IMR-90 (cell line): Measurements from ENCODE around the gene TESK2. TPM values are rescaled to one million over a fixed set of nuclear protein-coding genes. Genes with fewer than 3 reads are reported as not detected.

Source experiments
- ATAC-seq: fragments of 200-7000 bp; cut with Tn5 transposase; 2 replicates; pipeline ENCODE4 v1.9.1; 2020; ENCODE audit warnings: low read depth, mild to moderate bottlenecking, moderate library complexity
- BruUV-seq: library from RNA; stranded (reverse); fragments of 400-500 nt; replicated peaks from 2 replicates; lab custom pipeline; 2021; lab: Mats Ljungman, UMichigan
- CTCF ChIA-PET: fragments of 300-600 bp; formaldehyde crosslinking; extraction: SDS; loops from one replicate; lab custom pipeline; 2021; ENCODE audit warnings: antibody characterized with exemption; lab: Yijun Ruan, JAX
- POLR2A ChIA-PET: fragments of 300-600 bp; sonication (Branson Sonifier 250); formaldehyde crosslinking; loops from one replicate; lab custom pipeline; 2022; ENCODE audit warnings: antibody characterized with exemption; ENCODE audit not compliant: unreplicated experiment; lab: Charles Lee
- DNase-seq: peaks from one replicate; pipeline ENCODE4 v3.0.0; 2013
- H2AFZ ChIP-seq: replicated peaks from 2 replicates; pipeline ENCODE3; 2013; ENCODE audit warnings: low read length, mild to moderate bottlenecking; ENCODE audit not compliant: poor library complexity
- H2AK5ac ChIP-seq: 2 replicates; pipeline ENCODE4 v1.6.1; 2013; ENCODE audit warnings: low read depth, low read length, inconsistent platforms
- H2AK9ac ChIP-seq: replicated peaks from 2 replicates; pipeline ENCODE3; 2013; ENCODE audit warnings: mild to moderate bottlenecking, low read depth, low read length, moderate library complexity; ENCODE audit not compliant: poor library complexity
- H2BK120ac ChIP-seq: 2 replicates; pipeline ENCODE4 v1.6.1; 2013; ENCODE audit warnings: low read depth, low read length, inconsistent platforms
- H2BK15ac ChIP-seq: 3 replicates; pipeline ENCODE4 v1.6.1; 2013; ENCODE audit warnings: low read depth, low read length, inconsistent platforms
- H2BK20ac ChIP-seq: 2 replicates; pipeline ENCODE4 v1.6.1; 2013; ENCODE audit warnings: low read depth, mild to moderate bottlenecking, inconsistent platforms, low read length, moderate library complexity
- H2BK5ac ChIP-seq: 2 replicates; pipeline ENCODE4 v1.6.1; 2013; ENCODE audit warnings: mild to moderate bottlenecking, low read depth, low read length, inconsistent platforms; ENCODE audit not compliant: poor library complexity, severe bottlenecking
- H3K14ac ChIP-seq: replicated peaks from 2 replicates; pipeline ENCODE4 v1.6.1; 2013; ENCODE audit warnings: low read depth, low read length, inconsistent platforms
- H3K18ac ChIP-seq: 2 replicates; pipeline ENCODE4 v1.6.1; 2013; ENCODE audit warnings: low read depth, low read length, control low read depth
- H3K23ac ChIP-seq: 2 replicates; pipeline ENCODE4 v1.6.1; 2013; ENCODE audit warnings: low read depth, low read length, inconsistent platforms
- H3K27ac ChIP-seq: 2 replicates; pipeline ENCODE4 v1.5.1; 2013; ENCODE audit warnings: mild to moderate bottlenecking, control low read depth, low read length; ENCODE audit not compliant: insufficient read depth
- H3K27me3 ChIP-seq: 2 replicates; pipeline ENCODE4 v1.6.1; 2013; ENCODE audit warnings: low read length; ENCODE audit not compliant: control insufficient read depth, insufficient read depth
- H3K36me3 ChIP-seq: 2 replicates; pipeline ENCODE4 v1.6.1; 2013; ENCODE audit warnings: low read length, mixed read lengths; ENCODE audit not compliant: control insufficient read depth, insufficient read depth
- H3K4ac ChIP-seq: 2 replicates; pipeline ENCODE4 v1.6.1; 2013; ENCODE audit warnings: low read depth, low read length, inconsistent platforms
- H3K4me1 ChIP-seq: 2 replicates; pipeline ENCODE4 v1.6.1; 2013; ENCODE audit warnings: low read length, mixed read lengths; ENCODE audit not compliant: control insufficient read depth, insufficient read depth
- H3K4me2 ChIP-seq: 2 replicates; pipeline ENCODE4 v1.6.1; 2013; ENCODE audit warnings: low read depth, mild to moderate bottlenecking, control low read depth, low read length, moderate library complexity
- H3K4me3 ChIP-seq: 2 replicates; pipeline ENCODE4 v1.5.1; 2013; ENCODE audit warnings: low read depth, mild to moderate bottlenecking, control low read depth, low read length, moderate library complexity; ENCODE audit not compliant: insufficient read depth
- H3K56ac ChIP-seq: 2 replicates; pipeline ENCODE4 v1.6.1; 2013; ENCODE audit warnings: low read length, inconsistent platforms; ENCODE audit not compliant: insufficient read depth; ENCODE audit errors: extremely low read depth
- H3K79me1 ChIP-seq, 2 experiments: 2 replicates each; pipeline ENCODE4 v1.6.1; 2013; ENCODE audit warnings: low read length in 2 of 2, inconsistent platforms in 1 of 2, low read depth in 1 of 2
- H3K9ac ChIP-seq: 2 replicates; pipeline ENCODE4 v1.6.1; 2013; ENCODE audit warnings: low read depth, low read length, control low read depth
- H3K9me1 ChIP-seq: 2 replicates; pipeline ENCODE4 v1.6.1; 2013; ENCODE audit warnings: low read length, inconsistent platforms; ENCODE audit not compliant: insufficient read depth
- H3K9me3 ChIP-seq: 2 replicates; pipeline ENCODE4 v1.6.1; 2013; ENCODE audit warnings: low read length; ENCODE audit not compliant: control insufficient read depth, insufficient read depth
- H4K20me1 ChIP-seq: 2 replicates; pipeline ENCODE4 v1.6.1; 2013; ENCODE audit warnings: low read length, inconsistent platforms; ENCODE audit not compliant: insufficient read depth
- H4K5ac ChIP-seq: 2 replicates; pipeline ENCODE4 v1.6.1; 2013; ENCODE audit warnings: mild to moderate bottlenecking, low read depth, low read length, control low read depth
- H4K8ac ChIP-seq, 2 experiments: 2 replicates each; pipeline ENCODE4 v1.6.1; 2013; ENCODE audit warnings: low read depth in 2 of 2, low read length in 2 of 2, control low read depth in 1 of 2, inconsistent platforms in 1 of 2
- H4K91ac ChIP-seq: 2 replicates; pipeline ENCODE4 v1.6.1; 2013; ENCODE audit warnings: low read depth, low read length, inconsistent platforms; ENCODE audit not compliant: insufficient read depth
- BHLHE40 ChIP-seq: fragments of 150-350 bp; IDR thresholded peaks from 2 replicates; pipeline ENCODE4 v1.6.1; 2016; ENCODE audit warnings: mild to moderate bottlenecking, low read depth, low read length
- CEBPB ChIP-seq: IDR thresholded peaks from 2 replicates; pipeline ENCODE4 v1.6.1; 2012; ENCODE audit warnings: low read depth, low read length, improper control_type of control experiment
- FOS ChIP-seq: fragments of 150-350 bp; IDR thresholded peaks from 2 replicates; pipeline ENCODE4 v1.6.1; 2016; ENCODE audit warnings: low read depth, low read length
- MAFK ChIP-seq: IDR thresholded peaks from 2 replicates; pipeline ENCODE4 v1.6.1; 2012; ENCODE audit warnings: low read depth, low read length, improper control_type of control experiment
- MAZ ChIP-seq: IDR thresholded peaks from 2 replicates; pipeline ENCODE4 v1.6.1; 2012; ENCODE audit warnings: low read depth, mild to moderate bottlenecking, low read length, improper control_type of control experiment, moderate library complexity, borderline replicate concordance
- NFE2L2 ChIP-seq: fragments of 150-350 bp; IDR thresholded peaks from 2 replicates; pipeline ENCODE4 v1.6.1; 2016; ENCODE audit warnings: low read depth, mild to moderate bottlenecking, low read length
- POLR2A ChIP-seq: IDR thresholded peaks from 2 replicates; pipeline ENCODE4 v1.6.1; 2012; ENCODE audit warnings: mild to moderate bottlenecking, low read depth, low read length
- SMC3 ChIP-seq: fragments of 150-350 bp; IDR thresholded peaks from 2 replicates; pipeline ENCODE4 v1.6.1; 2016; ENCODE audit warnings: low read depth, mild to moderate bottlenecking, antibody characterized with exemption, low read length, moderate library complexity
- WGBS, 2 experiments: methylation state at CpG; one replicate each; pipeline versions ENCODE4 v1.1.5 to v1.1.7; 2013; ENCODE audit warnings: missing lambda C conversion rate in 2 of 2; ENCODE audit not compliant: insufficient read length in 1 of 2; ENCODE audit errors: extremely low coverage in 2 of 2; 5-methylcytosine and 5-hydroxymethylcytosine counted together
- dilution Hi-C: fragments of 300-500 bp; cut with HindIII; formaldehyde crosslinking; loops from one replicate; pipeline ENCODE4 v1.14.3; 2018; ENCODE audit warnings: low sequenced_read_pairs; ENCODE audit not compliant: unreplicated experiment
- in situ Hi-C: fragments of 300-500 bp; cut with MboI; formaldehyde crosslinking; loops from 3 replicates; pipeline ENCODE4 v1.14.3; 2019; ENCODE audit warnings: low sequenced_read_pairs, inconsistent platforms, mixed read lengths
- intact Hi-C: fragments of 100-400 bp; cut with micrococcal nuclease; formaldehyde crosslinking; loops from 2 replicates; pipeline ENCODE4 v1.10.0; 2022
- polyA plus RNA-seq, 3 experiments: library from polyadenylated mRNA; depleted of rRNA; stranded (reverse); fragments of >200 nt; gene quantifications; 2 replicates each; pipeline ENCODE4 v1.2.3, GENCODE V29; 2012; ENCODE audit warnings: low replicate concordance in 1 of 3
- total RNA-seq: library from RNA; depleted of rRNA; stranded (reverse); fragments of >200 nt; gene quantifications from 2 replicates; pipeline ENCODE4 v1.2.3, GENCODE V29; 2012
- TF ChIP-seq, protein P1 (sequence below): fragments of 150-350 bp; IDR thresholded peaks from 2 replicates; pipeline ENCODE4 v1.6.1; 2016; ENCODE audit warnings: low read depth, mild to moderate bottlenecking, low read length, moderate library complexity, borderline replicate concordance

Gene TESK2
- total and polyA plus RNA-seq, 2 of the 4 experiments (the other 2 are of a cell fraction) = 0.90 to 1.3 TPM

DNA sequence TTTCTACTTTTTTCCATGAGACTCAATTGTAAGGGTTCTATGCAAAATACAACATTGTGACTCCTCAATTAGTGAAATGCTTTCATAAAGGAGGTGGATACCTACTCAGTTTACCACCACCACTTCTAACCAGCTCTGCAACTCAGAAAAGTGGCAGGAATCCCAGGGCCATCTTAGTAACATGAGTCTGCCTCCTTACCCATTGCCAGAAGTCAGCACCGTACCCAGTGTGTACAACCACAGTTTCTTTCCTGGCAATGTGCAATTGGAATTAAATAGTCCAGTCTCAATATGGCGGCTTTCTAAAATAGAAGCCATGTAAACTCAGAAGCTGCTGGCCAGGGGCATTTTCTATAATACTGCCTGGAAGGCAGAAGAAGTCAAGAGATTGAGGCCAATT lies 32.1 kb downstream of the TESK2 start:
- BruUV-seq = no TSS peak
- CTCF ChIA-PET = no interaction called here
- no peak overlapping the region for H3K4ac ChIP-seq
- intact Hi-C loops = no loop called here
- DNase-seq (no peak), ATAC-seq (no peak)
- no peak overlapping the region for H3K4me3 ChIP-seq
- H2BK15ac ChIP-seq = no peak overlapping the region
- no peak overlapping the region for H3K27ac ChIP-seq
- H3K14ac ChIP-seq = no peak overlapping the region
- in situ Hi-C loops = no loop called here
- no peak overlapping the region for H3K18ac ChIP-seq
- no peaks in the 10 kb centered on the region for H3K9me1 ChIP-seq
- H4K20me1 ChIP-seq = no peaks in the 10 kb centered on the region
- H2BK5ac ChIP-seq = no peak overlapping the region
- no peak overlapping the region for H2AK5ac ChIP-seq
- no peak overlapping the region for H4K5ac ChIP-seq
- no peak overlapping the region for H2AK9ac ChIP-seq
- no CpG with 5 or more reads among the region's 2 CpGs for WGBS, 2 experiments
- H3K27me3 ChIP-seq = no peaks in the 10 kb centered on the region
- no peak overlapping the region for H2BK120ac ChIP-seq
- H2AFZ ChIP-seq = no peak overlapping the region
- H3K9me3 ChIP-seq = no peaks in the 10 kb centered on the region
- TF ChIP-seq MAZ = no peak
- no peak for TF ChIP-seq MAFK
- TF ChIP-seq SMC3 = no peak
- TF ChIP-seq, protein P1, sequence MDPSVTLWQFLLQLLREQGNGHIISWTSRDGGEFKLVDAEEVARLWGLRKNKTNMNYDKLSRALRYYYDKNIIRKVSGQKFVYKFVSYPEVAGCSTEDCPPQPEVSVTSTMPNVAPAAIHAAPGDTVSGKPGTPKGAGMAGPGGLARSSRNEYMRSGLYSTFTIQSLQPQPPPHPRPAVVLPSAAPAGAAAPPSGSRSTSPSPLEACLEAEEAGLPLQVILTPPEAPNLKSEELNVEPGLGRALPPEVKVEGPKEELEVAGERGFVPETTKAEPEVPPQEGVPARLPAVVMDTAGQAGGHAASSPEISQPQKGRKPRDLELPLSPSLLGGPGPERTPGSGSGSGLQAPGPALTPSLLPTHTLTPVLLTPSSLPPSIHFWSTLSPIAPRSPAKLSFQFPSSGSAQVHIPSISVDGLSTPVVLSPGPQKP = no peak
- TF ChIP-seq CEBPB = no peak
- no peak for TF ChIP-seq FOS
- TF ChIP-seq BHLHE40 = no peak
- no peak for TF ChIP-seq POLR2A
- no peak for TF ChIP-seq NFE2L2
- H3K79me1 ChIP-seq = no peaks in the 10 kb centered on the region
- H4K8ac ChIP-seq = no peak overlapping the region
- no peaks in the 10 kb centered on the region for H3K36me3 ChIP-seq
- POLR2A ChIA-PET = interaction anchor here (0.5 kb wide), 1 partner anchor 14 kb away, joined by 3 read pairs; no protein-coding TSS in a partner anchor
- dilution Hi-C loops = no loop called here
- H3K9ac ChIP-seq = no peak overlapping the region
- no peak overlapping the region for H3K4me2 ChIP-seq
- no peak overlapping the region for H4K91ac ChIP-seq
- H3K23ac ChIP-seq = no peak overlapping the region
- no peak overlapping the region for H2BK20ac ChIP-seq
- no peak overlapping the region for H3K56ac ChIP-seq
- H3K4me1 ChIP-seq = peaks cover 2% of the 10 kb centered on the region; the same call in 1 of the 2 replicates
